ENCODE data around the gene CYP4F11.
"Not testable (repeated sequence)": the region's sequence is repeated elsewhere in the genome, so short reads cannot be mapped to it uniquely, and the experiment has no call there.

The CYP4F11 gene

DNA sequence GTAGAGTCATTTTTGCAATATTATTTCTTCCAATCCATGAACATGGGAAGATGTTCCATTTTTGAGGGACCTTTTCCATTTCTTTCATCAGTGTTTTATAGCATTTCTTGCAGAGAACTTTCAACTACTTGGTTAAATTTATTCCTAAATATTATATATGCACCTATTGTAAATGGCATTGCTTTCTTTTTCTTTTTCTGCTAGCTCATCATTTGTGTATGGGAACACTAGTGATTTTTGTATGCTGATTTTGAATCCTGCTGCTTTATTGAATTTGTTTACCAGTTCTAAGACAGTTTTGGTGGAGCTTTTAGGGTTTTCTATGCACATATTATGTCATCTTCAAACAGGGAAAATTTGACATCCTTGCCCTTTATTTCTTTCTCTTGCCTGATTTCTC, 29.3 kb downstream of the CYP4F11 start:
- H3K27ac ChIP-seq, result no peak overlapping the region
- no peak overlapping the region for H3K4me3 ChIP-seq
- no peak for DNase-seq
- TF ChIP-seq, protein P1, sequence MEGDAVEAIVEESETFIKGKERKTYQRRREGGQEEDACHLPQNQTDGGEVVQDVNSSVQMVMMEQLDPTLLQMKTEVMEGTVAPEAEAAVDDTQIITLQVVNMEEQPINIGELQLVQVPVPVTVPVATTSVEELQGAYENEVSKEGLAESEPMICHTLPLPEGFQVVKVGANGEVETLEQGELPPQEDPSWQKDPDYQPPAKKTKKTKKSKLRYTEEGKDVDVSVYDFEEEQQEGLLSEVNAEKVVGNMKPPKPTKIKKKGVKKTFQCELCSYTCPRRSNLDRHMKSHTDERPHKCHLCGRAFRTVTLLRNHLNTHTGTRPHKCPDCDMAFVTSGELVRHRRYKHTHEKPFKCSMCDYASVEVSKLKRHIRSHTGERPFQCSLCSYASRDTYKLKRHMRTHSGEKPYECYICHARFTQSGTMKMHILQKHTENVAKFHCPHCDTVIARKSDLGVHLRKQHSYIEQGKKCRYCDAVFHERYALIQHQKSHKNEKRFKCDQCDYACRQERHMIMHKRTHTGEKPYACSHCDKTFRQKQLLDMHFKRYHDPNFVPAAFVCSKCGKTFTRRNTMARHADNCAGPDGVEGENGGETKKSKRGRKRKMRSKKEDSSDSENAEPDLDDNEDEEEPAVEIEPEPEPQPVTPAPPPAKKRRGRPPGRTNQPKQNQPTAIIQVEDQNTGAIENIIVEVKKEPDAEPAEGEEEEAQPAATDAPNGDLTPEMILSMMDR (IDR thresholded peaks at IDR 0.05), result no peak
- intact Hi-C loops (cut with DNase I; ENCODE audit: low total_unique reads), result no loop called here
- no peaks in the 10 kb centered on the region for H3K4me1 ChIP-seq
- peaks cover 0 to 17% of the 10 kb centered on the region in 2 donors for H3K27me3 ChIP-seq
- H3K9me3 ChIP-seq, result no peaks in the 10 kb centered on the region
- no peaks in the 10 kb centered on the region for H3K36me3 ChIP-seq

DNA sequence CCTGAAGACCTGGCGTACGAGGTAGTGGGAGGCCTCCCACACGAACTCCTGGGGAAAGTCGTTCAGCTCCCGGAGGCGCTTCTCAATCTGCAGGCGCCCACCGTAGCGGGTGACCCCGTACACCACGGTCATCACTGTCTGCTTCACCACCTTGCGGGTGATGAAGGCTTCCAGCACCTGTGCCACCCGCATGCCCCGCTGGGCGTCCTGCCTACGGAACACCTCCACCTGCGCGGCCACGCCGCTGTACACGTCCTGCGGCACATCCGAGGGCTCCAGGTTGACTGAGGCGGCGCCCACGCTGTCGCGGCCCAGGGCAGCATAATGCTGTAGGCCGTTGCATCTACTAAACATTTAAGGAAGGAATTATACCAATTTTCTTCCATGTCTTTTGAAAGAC, 31.4 kb downstream of the CYP4F11 start:
- H3K4me1 ChIP-seq; H3K27ac ChIP-seq; H3K9me3 ChIP-seq; H3K4me3 ChIP-seq; intact Hi-C loops (cut with DNase I; ENCODE audit: low total_unique reads); H3K36me3 ChIP-seq; DNase-seq: not testable (repeated sequence)
- H3K27me3 ChIP-seq, result peaks cover 0 to 28% of the 10 kb centered on the region in 2 donors

DNA sequence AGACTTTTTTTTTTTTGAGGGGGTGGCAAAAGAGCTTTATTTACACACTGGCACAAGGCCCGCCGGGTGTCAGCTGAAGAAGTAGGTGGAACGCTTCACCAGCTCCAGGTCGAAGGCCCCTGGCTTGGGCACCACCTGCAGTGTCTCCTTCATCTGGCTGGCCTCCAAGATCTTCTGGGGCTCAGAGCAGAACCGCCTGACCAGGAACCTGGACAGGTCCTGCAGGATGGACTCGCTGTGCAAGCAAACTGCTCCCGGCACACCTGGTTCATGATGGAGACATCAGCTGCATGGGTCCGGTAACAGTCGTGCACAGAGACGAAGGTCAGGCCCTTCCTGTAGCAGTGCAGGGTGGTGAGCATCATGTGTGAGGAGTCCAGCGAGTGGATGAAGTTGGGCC, 32.1 kb downstream of the CYP4F11 start:
- intact Hi-C loops (cut with DNase I; ENCODE audit: low total_unique reads), result no loop called here
- H3K36me3 ChIP-seq, result no peaks in the 10 kb centered on the region
- H3K27ac ChIP-seq, result no peak overlapping the region
- no peak for DNase-seq
- TF ChIP-seq, protein P1 (IDR thresholded peaks at IDR 0.05), result no peak
- no peaks in the 10 kb centered on the region for H3K9me3 ChIP-seq
- H3K4me1 ChIP-seq, result peaks cover 0 to 3% (median 0%) of the 10 kb centered on the region in 4 donors
- no peak overlapping the region for H3K4me3 ChIP-seq
- peaks cover 0 to 34% of the 10 kb centered on the region in 2 donors for H3K27me3 ChIP-seq

DNA sequence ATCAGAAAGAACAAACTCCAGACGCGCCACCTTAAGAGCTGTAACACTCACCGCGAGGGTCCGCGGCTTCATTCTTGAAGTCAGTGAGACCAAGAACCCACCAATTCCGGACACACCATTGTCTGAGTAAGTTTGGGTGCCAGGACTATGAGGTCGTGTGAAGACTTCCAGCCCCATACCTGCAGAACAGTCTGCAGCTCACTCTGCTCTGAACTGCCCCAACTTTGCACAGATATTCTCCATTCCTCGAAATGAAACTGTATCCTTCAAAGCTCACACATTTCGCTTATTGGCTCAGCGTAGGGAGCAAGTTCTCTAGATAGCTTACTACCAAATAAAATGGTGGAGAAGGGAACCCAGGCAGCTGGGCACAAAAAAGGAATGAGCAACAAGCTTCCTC, 33.8 kb downstream of the CYP4F11 start:
- H3K27ac ChIP-seq, result no peak overlapping the region
- no peaks in the 10 kb centered on the region for H3K36me3 ChIP-seq
- no peaks in the 10 kb centered on the region for H3K9me3 ChIP-seq
- H3K4me1 ChIP-seq, result peaks cover 0 to 3% (median 0%) of the 10 kb centered on the region in 4 donors
- no peak for DNase-seq
- H3K4me3 ChIP-seq, result no peak overlapping the region
- intact Hi-C loops (cut with DNase I; ENCODE audit: low total_unique reads), result no loop called here
- TF ChIP-seq, protein P1 (IDR thresholded peaks at IDR 0.05), result no peak
- H3K27me3 ChIP-seq, result peaks cover 0 to 40% of the 10 kb centered on the region in 2 donors

DNA sequence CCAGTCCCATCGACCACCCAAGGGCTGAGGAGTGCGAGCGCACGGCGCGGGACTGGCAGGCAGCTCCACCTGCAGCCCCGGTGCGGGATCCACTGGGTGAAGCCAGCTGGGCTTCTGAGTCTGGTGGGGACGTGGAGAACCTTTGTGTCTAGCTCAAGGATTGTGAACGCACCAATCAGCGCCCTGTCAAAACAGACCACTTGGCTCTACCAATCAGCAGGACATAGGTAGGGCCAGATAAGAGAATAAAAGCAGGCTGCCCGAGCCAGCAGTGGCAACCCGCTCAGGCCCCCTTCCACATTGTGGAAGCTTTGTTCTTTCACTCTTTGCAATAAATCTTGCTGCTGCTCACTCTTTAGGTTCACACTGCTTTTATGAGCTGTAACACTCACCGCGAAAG, 34.3 kb downstream of the CYP4F11 start:
- H3K27me3 ChIP-seq, result peaks cover 0 to 40% of the 10 kb centered on the region in 2 donors
- H3K4me1 ChIP-seq; H3K27ac ChIP-seq; H3K9me3 ChIP-seq; H3K36me3 ChIP-seq; H3K4me3 ChIP-seq; intact Hi-C loops (cut with DNase I; ENCODE audit: low total_unique reads); DNase-seq: not testable (repeated sequence)

DNA sequence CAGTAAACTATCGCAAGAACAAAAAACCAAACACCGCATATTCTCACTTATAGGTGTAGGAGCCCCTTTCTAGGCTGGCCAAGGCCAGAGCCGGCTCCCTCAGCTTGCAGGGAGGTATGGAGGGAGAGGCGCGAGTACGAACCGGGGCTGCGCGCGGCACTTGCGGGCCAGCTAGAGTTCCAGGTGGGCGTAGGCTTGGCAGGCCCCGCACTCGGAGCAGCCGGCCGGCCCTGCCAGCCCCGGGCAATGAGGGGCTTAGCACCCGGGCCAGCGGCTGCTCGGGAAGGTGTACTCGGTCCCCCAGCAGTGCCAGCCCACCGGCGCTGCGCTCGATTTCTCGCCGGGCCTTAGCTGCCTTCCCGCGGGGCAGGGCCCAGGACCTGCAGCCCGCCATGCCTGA, 34.8 kb downstream of the CYP4F11 start:
- intact Hi-C loops (cut with DNase I; ENCODE audit: low total_unique reads), result not testable (repeated sequence)

DNA sequence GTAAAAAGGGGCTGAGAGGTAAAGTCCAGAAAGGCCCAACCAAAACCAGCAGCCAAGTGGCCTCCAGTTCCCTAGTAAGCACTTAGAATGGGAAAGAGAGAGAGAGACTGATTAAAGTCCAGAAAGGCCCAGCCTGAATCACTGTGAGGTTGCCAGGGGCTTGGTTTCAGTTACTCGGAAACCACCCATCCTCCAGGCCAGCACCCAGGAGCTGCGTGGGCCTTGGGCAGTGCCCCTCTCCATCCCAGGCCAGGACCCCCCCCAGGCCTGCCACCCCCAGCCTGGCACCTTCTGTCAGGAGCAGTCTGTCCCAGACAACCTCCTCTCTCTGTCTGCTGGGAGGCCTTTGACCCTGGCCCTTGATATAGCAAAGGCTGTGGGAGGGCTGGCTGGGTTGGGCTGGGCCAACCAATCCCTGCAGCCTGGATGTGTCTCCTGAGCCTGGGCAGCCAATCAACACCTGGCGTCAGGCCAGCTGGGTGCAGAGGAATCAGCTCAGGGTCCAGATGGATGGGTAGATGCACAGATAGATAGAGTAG, 36.5 kb downstream of the CYP4F11 start, which contains the start of gene CYP4F2:
CYP4F2 (minus strand) TSS at position 337 of the 539 bp plus-strand sequence. CDS start 463 bp downstream, outside the sequence.
- Histone ChIP-seq H3K4me1 (peaks cover 0 to 3% (median 0%) of the 10 kb centered on the region in 4 donors), H3K4me3 (no peak within 1 kb of the TSS), H3K27me3 (peaks cover 0 to 36% of the 10 kb centered on the region in 2 donors), H3K9me3 (no peaks in the 10 kb centered on the region), H3K27ac (no peak within 1 kb of the TSS), H3K36me3 (no peaks in the 10 kb centered on the region)
- intact Hi-C loops (cut with DNase I; ENCODE audit: low total_unique reads), result no loop called here
- DNase-seq, result no peak
- TF ChIP-seq, protein P1 (IDR thresholded peaks at IDR 0.05), result no peak

More for the DNA sequence above, 34.8 kb downstream of the CYP4F11 start:
- H3K27me3 ChIP-seq, result peaks cover 0 to 40% of the 10 kb centered on the region in 2 donors
- not testable (repeated sequence) for H3K36me3 ChIP-seq, H3K4me3 ChIP-seq, DNase-seq, H3K9me3 ChIP-seq, H3K27ac ChIP-seq, H3K4me1 ChIP-seq
